Measurements from ENCODE around the gene TMEM229B. TPM values are rescaled to one million over a fixed set of nuclear protein-coding genes. Genes with fewer than 3 reads are reported as not detected.
"Not testable (repeated sequence)": the region's sequence is repeated elsewhere in the genome, so short reads cannot be mapped to it uniquely, and the experiment has no call there.

TMEM229B gene
- total RNA-seq, 1 donor from 2014 or later, result 0.75 TPM

GRCh38 chr14:67457782-67458181 is 30.7 kb downstream of the TMEM229B start:
- DNase-seq (ENCODE audit: low spot score), result no peak
- Mint-ChIP-seq H3K4me1 (ENCODE audit: low read depth) (peaks cover 5% of the 10 kb centered on the region), H3K27ac (no peak overlapping the region), H3K9me3 (no peaks in the 10 kb centered on the region), H3K4me3 (ENCODE audit: low read depth) (no peak overlapping the region), H3K36me3 (ENCODE audit: low read depth) (no peaks in the 10 kb centered on the region), H3K27me3 (ENCODE audit: low read depth) (peaks cover 2% of the 10 kb centered on the region)
- intact Hi-C loops (cut with micrococcal nuclease), result no loop called here

GRCh38 chr14:67456732-67457131 is 31.8 kb downstream of the TMEM229B start:
- Mint-ChIP-seq H3K27me3 (ENCODE audit: low read depth) (peaks cover 2% of the 10 kb centered on the region), H3K36me3 (ENCODE audit: low read depth) (no peaks in the 10 kb centered on the region), H3K4me1 (ENCODE audit: low read depth) (peaks cover 2% of the 10 kb centered on the region), H3K4me3 (ENCODE audit: low read depth) (no peak overlapping the region), H3K27ac (no peak overlapping the region), H3K9me3 (no peaks in the 10 kb centered on the region)
- intact Hi-C loops (cut with micrococcal nuclease), result no loop called here
- DNase-seq (ENCODE audit: low spot score), result no peak

GRCh38 chr14:67453575-67454300 is 34.8 kb downstream of the TMEM229B start:
- Mint-ChIP-seq H3K4me1 (ENCODE audit: low read depth) (peaks cover 1% of the 10 kb centered on the region), H3K4me3 (ENCODE audit: low read depth) (no peak overlapping the region), H3K9me3 (no peaks in the 10 kb centered on the region), H3K27me3 (ENCODE audit: low read depth) (peaks cover 12% of the 10 kb centered on the region), H3K27ac (no peak overlapping the region), H3K36me3 (ENCODE audit: low read depth) (no peaks in the 10 kb centered on the region)
- DNase-seq (ENCODE audit: low spot score), result no peak
- intact Hi-C loops (cut with micrococcal nuclease), result no loop called here

GRCh38 chr14:67451667-67452066 is 36.9 kb downstream of the TMEM229B start:
- intact Hi-C loops (cut with micrococcal nuclease); H3K36me3 Mint-ChIP-seq (ENCODE audit: low read depth); H3K9me3 Mint-ChIP-seq; DNase-seq (ENCODE audit: low spot score); H3K4me1 Mint-ChIP-seq (ENCODE audit: low read depth); H3K4me3 Mint-ChIP-seq (ENCODE audit: low read depth); H3K27ac Mint-ChIP-seq: not testable (repeated sequence)
- H3K27me3 Mint-ChIP-seq (ENCODE audit: low read depth), result peaks cover 14% of the 10 kb centered on the region

GRCh38 chr14:67449096-67449495 is 39.4 kb downstream of the TMEM229B start:
- Mint-ChIP-seq H3K4me3 (ENCODE audit: low read depth) (no peak overlapping the region), H3K27me3 (ENCODE audit: low read depth) (peaks cover 29% of the 10 kb centered on the region)

GRCh38 chr14:67447033-67447381 is 41.5 kb downstream of the TMEM229B start:
- intact Hi-C loops (cut with micrococcal nuclease), result no loop called here
- Mint-ChIP-seq H3K27ac (no peak overlapping the region), H3K9me3 (no peaks in the 10 kb centered on the region)

More at GRCh38 chr14:67449096-67449495, 39.4 kb downstream of the TMEM229B start:
- intact Hi-C loops (cut with micrococcal nuclease), result no loop called here
- Mint-ChIP-seq H3K4me1 (ENCODE audit: low read depth) (no peaks in the 10 kb centered on the region), H3K9me3 (no peaks in the 10 kb centered on the region), H3K36me3 (ENCODE audit: low read depth) (no peaks in the 10 kb centered on the region), H3K27ac (no peak overlapping the region)
- DNase-seq (ENCODE audit: low spot score), result no peak

GRCh38 chr14:67446371-67447032 is 42.0 kb downstream of the TMEM229B start:
- Mint-ChIP-seq H3K4me3 (ENCODE audit: low read depth) (no peak overlapping the region), H3K27ac (no peak overlapping the region), H3K4me1 (ENCODE audit: low read depth) (no peaks in the 10 kb centered on the region), H3K36me3 (ENCODE audit: low read depth) (no peaks in the 10 kb centered on the region), H3K27me3 (ENCODE audit: low read depth) (peaks cover 35% of the 10 kb centered on the region), H3K9me3 (no peaks in the 10 kb centered on the region)
- intact Hi-C loops (cut with micrococcal nuclease), result no loop called here
- DNase-seq (ENCODE audit: low spot score), result no peak

More at GRCh38 chr14:67447033-67447381, 41.5 kb downstream of the TMEM229B start:
- Mint-ChIP-seq H3K4me1 (ENCODE audit: low read depth) (no peaks in the 10 kb centered on the region), H3K36me3 (ENCODE audit: low read depth) (no peaks in the 10 kb centered on the region), H3K4me3 (ENCODE audit: low read depth) (no peak overlapping the region), H3K27me3 (ENCODE audit: low read depth) (peaks cover 37% of the 10 kb centered on the region)
- DNase-seq (ENCODE audit: low spot score), result no peak

GRCh38 chr14:67444395-67444794 is 44.1 kb downstream of the TMEM229B start:
- no peak for DNase-seq (ENCODE audit: low spot score)
- no peak overlapping the region for H3K27ac Mint-ChIP-seq
- H3K9me3 Mint-ChIP-seq, result no peaks in the 10 kb centered on the region
- H3K36me3 Mint-ChIP-seq (ENCODE audit: low read depth), result no peaks in the 10 kb centered on the region
- H3K4me1 Mint-ChIP-seq (ENCODE audit: low read depth), result no peaks in the 10 kb centered on the region
- intact Hi-C loops (cut with micrococcal nuclease), result no loop called here
- H3K27me3 Mint-ChIP-seq (ENCODE audit: low read depth), result peaks cover 26% of the 10 kb centered on the region
- no peak overlapping the region for H3K4me3 Mint-ChIP-seq (ENCODE audit: low read depth)

- DNase-seq (ENCODE audit: low spot score), result no peak
- Mint-ChIP-seq H3K27me3 (ENCODE audit: low read depth) (peaks cover 29% of the 10 kb centered on the region), H3K36me3 (ENCODE audit: low read depth) (no peaks in the 10 kb centered on the region), H3K27ac (no peak overlapping the region), H3K4me1 (ENCODE audit: low read depth) (no peaks in the 10 kb centered on the region), H3K9me3 (no peaks in the 10 kb centered on the region), H3K4me3 (ENCODE audit: low read depth) (no peak overlapping the region)
- intact Hi-C loops (cut with micrococcal nuclease), result no loop called here
These were observed 46.2 kb downstream of the TMEM229B start for GRCh38 chr14:67442139-67442906.

- no peak overlapping the region for H3K4me3 Mint-ChIP-seq (ENCODE audit: low read depth)
- H3K36me3 Mint-ChIP-seq (ENCODE audit: low read depth), result no peaks in the 10 kb centered on the region
- H3K27ac Mint-ChIP-seq, result no peak overlapping the region
- DNase-seq (ENCODE audit: low spot score), result no peak
- H3K4me1 Mint-ChIP-seq (ENCODE audit: low read depth), result no peaks in the 10 kb centered on the region
- intact Hi-C loops (cut with micrococcal nuclease), result no loop called here
- no peaks in the 10 kb centered on the region for H3K9me3 Mint-ChIP-seq
- peaks cover 31% of the 10 kb centered on the region for H3K27me3 Mint-ChIP-seq (ENCODE audit: low read depth)
These were observed 46.8 kb downstream of the TMEM229B start for GRCh38 chr14:67441672-67442071.

GRCh38 chr14:67441256-67441655 is 47.3 kb downstream of the TMEM229B start:
- H3K9me3 Mint-ChIP-seq, result no peaks in the 10 kb centered on the region
- H3K27ac Mint-ChIP-seq, result no peak overlapping the region
- H3K27me3 Mint-ChIP-seq (ENCODE audit: low read depth), result peaks cover 27% of the 10 kb centered on the region
- intact Hi-C loops (cut with micrococcal nuclease), result no loop called here
- H3K4me1 Mint-ChIP-seq (ENCODE audit: low read depth), result no peaks in the 10 kb centered on the region
- no peaks in the 10 kb centered on the region for H3K36me3 Mint-ChIP-seq (ENCODE audit: low read depth)
- no peak for DNase-seq (ENCODE audit: low spot score)
- H3K4me3 Mint-ChIP-seq (ENCODE audit: low read depth), result no peak overlapping the region

GRCh38 chr14:67440513-67440912 is 48.0 kb downstream of the TMEM229B start:
- intact Hi-C loops (cut with micrococcal nuclease), result no loop called here
- Mint-ChIP-seq H3K27me3 (ENCODE audit: low read depth) (peaks cover 25% of the 10 kb centered on the region), H3K4me3 (ENCODE audit: low read depth) (no peak overlapping the region), H3K9me3 (no peaks in the 10 kb centered on the region), H3K4me1 (ENCODE audit: low read depth) (no peaks in the 10 kb centered on the region), H3K36me3 (ENCODE audit: low read depth) (no peaks in the 10 kb centered on the region), H3K27ac (no peak overlapping the region)
- no peak for DNase-seq (ENCODE audit: low spot score)

GRCh38 chr14:67438969-67439368 is 49.6 kb downstream of the TMEM229B start:
- H3K36me3 Mint-ChIP-seq (ENCODE audit: low read depth), result no peaks in the 10 kb centered on the region
- H3K27me3 Mint-ChIP-seq (ENCODE audit: low read depth), result peaks cover 21% of the 10 kb centered on the region
- no peak overlapping the region for H3K4me3 Mint-ChIP-seq (ENCODE audit: low read depth)
- H3K27ac Mint-ChIP-seq, result no peak overlapping the region
- no peaks in the 10 kb centered on the region for H3K9me3 Mint-ChIP-seq
- H3K4me1 Mint-ChIP-seq (ENCODE audit: low read depth), result no peaks in the 10 kb centered on the region
- no peak for DNase-seq (ENCODE audit: low spot score)
- intact Hi-C loops (cut with micrococcal nuclease), result no loop called here

Data from activated T-helper 2 cell treated with anti-CD3 and anti-CD28 coated beads, Interferon-gamma antibody, Interleukin-2, Interleukin-4, amounts not matched to agents 10 μg/mL and 5 μg/mL and 100 μg/mL, durations not matched to agents 14 hours and 24 hours and 36 hours (primary cell).